Measurements from ENCODE around the gene DOLK.

DOLK gene

DNA sequence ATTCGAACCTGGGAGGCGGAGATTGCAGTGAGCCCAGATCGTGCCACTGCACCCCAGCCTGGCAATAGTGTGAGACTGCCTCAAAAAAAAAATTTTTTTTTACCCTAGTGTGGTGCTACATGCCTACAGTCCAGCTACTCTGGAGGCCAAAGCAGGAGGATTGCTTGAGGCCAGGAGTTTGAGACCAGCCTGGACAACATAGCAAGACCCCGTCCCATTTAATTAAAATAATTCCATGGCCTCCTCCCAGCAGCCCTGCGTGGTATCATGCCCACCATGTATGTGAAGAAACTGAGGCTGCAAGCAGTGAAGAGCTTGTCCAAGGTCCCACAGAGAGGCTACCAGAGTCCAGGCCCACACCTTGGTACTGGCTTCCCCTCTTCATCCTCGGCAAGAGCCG, 46.0 kb downstream of the DOLK start:
- H3K4me3 ChIP-seq (ENCODE audit: low read depth, low read length) = no peak overlapping the region
- TF ChIP-seq CTCF (IDR thresholded peaks at IDR 0.05; ENCODE audit: low read depth, low read length, missing control alignments) = no peak
- DNase-seq (ENCODE audit: low read depth) = no peak

DNA sequence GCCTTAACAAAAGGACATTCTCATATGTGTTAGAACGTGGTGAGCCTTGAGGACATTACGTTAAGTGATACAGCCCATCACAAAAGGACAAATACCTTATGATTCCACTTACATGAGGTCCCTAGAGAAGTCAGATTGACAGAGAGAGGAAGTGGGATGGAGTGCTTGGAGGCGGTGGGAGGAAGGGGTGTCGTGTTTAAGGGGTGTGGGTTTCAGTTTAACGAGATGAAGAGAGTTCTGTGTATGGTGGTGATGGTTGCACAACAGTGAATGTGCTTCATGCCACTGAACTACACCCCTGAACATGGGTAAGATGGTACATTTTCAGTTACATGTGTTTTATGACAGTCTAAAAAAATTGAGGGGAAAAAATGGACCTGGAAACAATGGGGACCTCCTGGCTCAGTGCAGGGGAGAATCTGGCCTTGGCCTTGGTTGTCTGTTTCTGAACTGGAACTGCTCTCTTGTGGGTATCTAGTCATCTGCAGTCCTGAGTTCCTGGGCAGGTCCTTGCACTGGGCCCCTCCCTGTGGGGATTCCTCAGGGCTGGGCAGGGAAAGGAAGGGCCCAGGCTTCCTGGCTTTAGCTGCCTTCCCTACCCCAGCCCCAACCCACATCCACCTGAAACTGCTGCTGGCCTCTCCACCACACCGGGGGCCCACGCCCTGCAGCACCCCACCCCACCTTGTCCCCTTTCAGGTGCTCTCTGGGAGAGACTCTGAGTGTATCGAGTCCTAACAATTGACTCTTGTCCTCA, 47.7 kb downstream of the DOLK start:
- no peak overlapping the region for H3K4me3 ChIP-seq (ENCODE audit: low read depth, low read length)
- no peak for DNase-seq (ENCODE audit: low read depth)

GRCh38 chr9:128898845-128899565, 48.4 kb downstream of the DOLK start:
- TF ChIP-seq CTCF (IDR thresholded peaks at IDR 0.05; ENCODE audit: low read depth, low read length, missing control alignments) = no peak
- DNase-seq (ENCODE audit: low read depth) = no peak
- H3K4me3 ChIP-seq (ENCODE audit: low read depth, low read length) = no peak overlapping the region

More for the DNA sequence above, 47.7 kb downstream of the DOLK start:
- TF ChIP-seq CTCF (IDR thresholded peaks at IDR 0.05; ENCODE audit: low read depth, low read length, missing control alignments) = no peak

DNA sequence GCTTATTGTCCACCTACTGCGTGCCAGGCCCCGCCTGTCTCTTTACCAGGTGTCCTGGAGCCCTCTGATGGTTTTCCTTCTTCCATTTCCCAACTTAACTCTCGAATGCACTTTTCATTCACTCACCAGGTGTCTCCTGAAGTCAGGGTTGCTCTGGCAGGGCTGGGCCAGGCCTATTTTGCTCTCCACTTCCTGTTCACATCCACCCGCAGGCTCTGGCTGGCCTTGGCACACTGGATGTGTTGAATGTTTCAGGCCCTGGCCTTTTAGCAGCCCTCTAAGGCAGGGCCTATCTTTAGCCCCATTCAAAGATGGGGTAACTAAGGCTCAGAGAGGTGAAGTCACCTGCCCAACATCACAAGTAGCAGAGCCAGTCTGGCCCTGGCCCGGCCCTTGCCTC, 49.0 kb downstream of the DOLK start:
- no peak for TF ChIP-seq CTCF (IDR thresholded peaks at IDR 0.05; ENCODE audit: low read depth, low read length, missing control alignments)
- no peak for DNase-seq (ENCODE audit: low read depth)
- no peak overlapping the region for H3K4me3 ChIP-seq (ENCODE audit: low read depth, low read length)

DNA sequence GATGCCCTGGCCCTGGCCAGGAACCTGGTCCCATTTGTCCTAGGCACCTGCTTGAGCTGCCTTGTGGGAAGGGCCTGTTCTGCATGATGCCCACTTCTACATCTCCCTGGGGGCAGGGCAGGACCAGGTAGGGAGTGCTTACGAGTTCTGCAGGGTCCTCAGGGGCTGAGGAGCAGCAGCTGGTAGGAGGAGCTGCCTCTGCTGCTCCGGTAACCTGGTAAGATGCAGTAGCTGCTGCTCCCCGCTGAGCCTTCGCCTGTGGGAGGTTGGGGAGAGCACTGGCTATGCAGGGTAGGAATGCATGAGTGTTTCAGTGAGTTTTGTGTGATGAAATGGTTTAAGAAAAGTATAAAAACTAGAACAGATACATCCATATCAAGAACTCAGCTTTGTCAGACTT, 51.8 kb downstream of the DOLK start:
- no peak overlapping the region for H3K4me3 ChIP-seq (ENCODE audit: low read depth, low read length)
- no peak for DNase-seq (ENCODE audit: low read depth)
- TF ChIP-seq CTCF (IDR thresholded peaks at IDR 0.05; ENCODE audit: low read depth, low read length, missing control alignments) = no peak
